GM23338 (cell line): ENCODE data around the gene THRB. TPM values are rescaled to one million over a fixed set of nuclear protein-coding genes. Genes with fewer than 3 reads are reported as not detected.
"Not testable (repeated sequence)": the region's sequence is repeated elsewhere in the genome, so short reads cannot be mapped to it uniquely, and the experiment has no call there.

Experiments
- ATAC-seq: fragments of 200-7000 bp; cut with Tn5 transposase; 3 replicates; pipeline ENCODE4 v1.9.1; 2020
- DNase-seq: peaks from one replicate; pipeline ENCODE4 v3.0.0-alpha.2; 2015; ENCODE audit warnings: low spot score
- H2AFZ ChIP-seq: fragments of 200-600 bp; sonication (generic); 2 replicates; pipeline ENCODE4 v1.8.0; 2016; ENCODE audit warnings: antibody characterized with exemption, mild to moderate bottlenecking, moderate library complexity
- H3F3A ChIP-seq: fragments of 200-600 bp; sonication (generic); replicated peaks from 2 replicates; pipeline ENCODE4 v1.8.0; 2017; ENCODE audit warnings: antibody characterized with exemption, mixed run types, low read depth
- H3K27ac ChIP-seq: fragments of 200-600 bp; sonication (generic); 2 replicates; pipeline ENCODE4 v1.6.1; 2016; ENCODE audit warnings: low read depth
- H3K27me3 ChIP-seq: fragments of 200-600 bp; sonication (generic); 2 replicates; pipeline ENCODE4 v1.8.0; 2016; ENCODE audit warnings: mild to moderate bottlenecking, mixed run types, moderate library complexity; ENCODE audit not compliant: insufficient read depth
- H3K36me3 ChIP-seq: fragments of 200-600 bp; sonication (generic); 2 replicates; pipeline ENCODE4 v1.8.0; 2016; ENCODE audit warnings: mild to moderate bottlenecking; ENCODE audit not compliant: insufficient read depth
- H3K4me1 ChIP-seq: fragments of 200-600 bp; sonication (generic); 2 replicates; pipeline ENCODE4 v1.8.0; 2016; ENCODE audit warnings: mild to moderate bottlenecking, moderate library complexity; ENCODE audit not compliant: insufficient read depth
- H3K4me2 ChIP-seq: fragments of 200-600 bp; sonication (generic); 2 replicates; pipeline ENCODE4 v1.7.1; 2017; ENCODE audit warnings: mixed run types
- H3K4me3 ChIP-seq: fragments of 200-600 bp; sonication (generic); 2 replicates; pipeline ENCODE4 v1.6.1; 2016; ENCODE audit warnings: mixed run types
- H3K79me2 ChIP-seq: fragments of 200-600 bp; sonication (generic); replicated peaks from 2 replicates; pipeline ENCODE4 v1.8.0; 2017; ENCODE audit warnings: mild to moderate bottlenecking; ENCODE audit not compliant: insufficient read depth
- H3K9me2 ChIP-seq: fragments of 200-600 bp; sonication (generic); 2 replicates; pipeline ENCODE4 v1.8.0; 2017; ENCODE audit not compliant: insufficient read depth
- H4K20me1 ChIP-seq: fragments of 200-600 bp; sonication (generic); replicated peaks from 2 replicates; pipeline ENCODE4 v1.8.0; 2017; ENCODE audit warnings: mild to moderate bottlenecking; ENCODE audit not compliant: insufficient read depth
- H3K27ac Mint-ChIP-seq: 2 replicates; pipeline ENCODE4 v1.8.0; 2020; ENCODE audit warnings: inconsistent platforms, mild to moderate bottlenecking, moderate library complexity, mixed read lengths
- H3K27me3 Mint-ChIP-seq: 3 replicates; pipeline ENCODE4 v1.8.0; 2022; ENCODE audit warnings: low read depth, mild to moderate bottlenecking, moderate library complexity, mixed read lengths, inconsistent platforms; ENCODE audit not compliant: insufficient read depth, poor library complexity
- H3K36me3 Mint-ChIP-seq: 3 replicates; pipeline ENCODE4 v1.8.0; 2021; ENCODE audit warnings: low read depth, mild to moderate bottlenecking, inconsistent platforms, moderate library complexity, mixed read lengths
- H3K4me1 Mint-ChIP-seq: 3 replicates; pipeline ENCODE4 v1.8.0; 2020; ENCODE audit warnings: mild to moderate bottlenecking, inconsistent platforms, mixed read lengths
- H3K4me3 Mint-ChIP-seq: 3 replicates; pipeline ENCODE4 v1.8.0; 2021; ENCODE audit warnings: moderate library complexity, mild to moderate bottlenecking, inconsistent platforms, mixed read lengths
- H3K9me3 Mint-ChIP-seq: 3 replicates; pipeline ENCODE4 v1.8.0; 2020; ENCODE audit warnings: moderate library complexity, mild to moderate bottlenecking, inconsistent platforms, mixed read lengths
- JUNB ChIP-seq: IDR thresholded peaks from one replicate; pipeline ENCODE4 v1.6.1; 2016; ENCODE audit warnings: antibody characterized with exemption; ENCODE audit not compliant: unreplicated experiment
- NANOG ChIP-seq: IDR thresholded peaks from 2 replicates; pipeline ENCODE4 v1.6.1; 2016; ENCODE audit warnings: antibody characterized with exemption, borderline replicate concordance
- STAT1 ChIP-seq: IDR thresholded peaks from one replicate; pipeline ENCODE4 v1.6.1; 2016; ENCODE audit warnings: antibody characterized with exemption; ENCODE audit not compliant: unreplicated experiment
- ZNF331 ChIP-seq: fragments of 250-450 bp; sonication (Bioruptor Pico); IDR thresholded peaks from 2 replicates; pipeline ENCODE4 v1.5.0; 2020; ENCODE audit warnings: low read depth, mild to moderate bottlenecking, moderate library complexity
- ZNF462 ChIP-seq: fragments of 250-450 bp; sonication (Bioruptor Pico); IDR thresholded peaks from 2 replicates; pipeline ENCODE4 v1.5.0; 2020; ENCODE audit warnings: mild to moderate bottlenecking, moderate library complexity
- polyA plus RNA-seq: library from polyadenylated mRNA; unstranded; fragments of >200 nt; fragmentation: Nextera tagmentation; extraction: Ambion mirVana; gene quantifications from 2 replicates; pipeline ENCODE4 v1.2.1, GENCODE V29; 2016
- total RNA-seq: library from RNA; depleted of rRNA; stranded (reverse); fragments of >200 nt; shearing (Covaris generic); gene quantifications from 2 replicates; pipeline ENCODE4 v1.2.3, GENCODE V29; 2014

The THRB gene
- total and polyA plus RNA-seq, 2 experiments from 2014 or later: 1.7 to 3.2 TPM

GRCh38 chr3:24428481-24428880 lies 66.2 kb downstream of the THRB start:
- Histone ChIP-seq H3F3A (no peaks in the 10 kb centered on the region), H3K4me3 (no peak overlapping the region), H2AFZ (no peak overlapping the region), H3K27ac (no peak overlapping the region), H3K4me2 (no peak overlapping the region), H3K27me3 (no peaks in the 10 kb centered on the region), H3K9me2 (no peaks in the 10 kb centered on the region; the same call in 1 of the 2 replicates), H4K20me1 (no peaks in the 10 kb centered on the region), H3K36me3 (no peaks in the 10 kb centered on the region), H3K4me1 (no peaks in the 10 kb centered on the region), H3K79me2 (no peaks in the 10 kb centered on the region)
- Mint-ChIP-seq H3K36me3 (no peaks in the 10 kb centered on the region), H3K9me3 (no peaks in the 10 kb centered on the region), H3K4me3 (no peak overlapping the region), H3K4me1 (no peaks in the 10 kb centered on the region), H3K27me3 (no peaks in the 10 kb centered on the region), H3K27ac (no peak overlapping the region)
- TF ChIP-seq STAT1 (no peak), NANOG (no peak), JUNB (no peak), ZNF331 (CRISPR knock-in tag) (no peak)
- no peak for DNase-seq
- ATAC-seq: no peak

- Histone ChIP-seq H3F3A (no peaks in the 10 kb centered on the region), H3K4me1 (no peaks in the 10 kb centered on the region), H3K36me3 (no peaks in the 10 kb centered on the region), H3K79me2 (no peaks in the 10 kb centered on the region), H3K27me3 (no peaks in the 10 kb centered on the region), H3K27ac (no peak overlapping the region), H3K9me2 (no peaks in the 10 kb centered on the region; the same call in 1 of the 2 replicates), H4K20me1 (no peaks in the 10 kb centered on the region), H2AFZ (no peak overlapping the region), H3K4me2 (no peak overlapping the region), H3K4me3 (no peak overlapping the region)
- H3K36me3 Mint-ChIP-seq: no peaks in the 10 kb centered on the region
- no peak for DNase-seq
- no peak overlapping the region for H3K27ac Mint-ChIP-seq
- no peaks in the 10 kb centered on the region for H3K27me3 Mint-ChIP-seq
- no peak overlapping the region for H3K4me3 Mint-ChIP-seq
- no peak for TF ChIP-seq ZNF462 (CRISPR knock-in tag)
- H3K9me3 Mint-ChIP-seq: no peaks in the 10 kb centered on the region
- H3K4me1 Mint-ChIP-seq: no peaks in the 10 kb centered on the region
- ATAC-seq: no peak
These were observed 67.8 kb downstream of the THRB start for GRCh38 chr3:24426896-24427295.

GRCh38 chr3:24420829-24421228 lies 73.8 kb downstream of the THRB start:
- H3K4me3 Mint-ChIP-seq, H3K79me2 ChIP-seq, H2AFZ ChIP-seq, DNase-seq, H3K27me3 ChIP-seq, H3K4me2 ChIP-seq, H4K20me1 ChIP-seq, H3K4me3 ChIP-seq, ATAC-seq, H3K4me1 Mint-ChIP-seq, H3K9me2 ChIP-seq, H3K4me1 ChIP-seq, H3K36me3 Mint-ChIP-seq, H3K9me3 Mint-ChIP-seq, H3K27me3 Mint-ChIP-seq, H3K27ac Mint-ChIP-seq, H3K27ac ChIP-seq, H3K36me3 ChIP-seq, H3F3A ChIP-seq: not testable (repeated sequence)
